ENCODE results near the gene GOLGA6L7. TPM values are rescaled to one million over a fixed set of nuclear protein-coding genes. Genes with fewer than 3 reads are reported as not detected.

GOLGA6L7 gene
- total and polyA plus RNA-seq, 2 of the 13 experiments (the other 11 are each of a cell fraction or from before 2014, with no cell fraction given): not detected

DNA sequence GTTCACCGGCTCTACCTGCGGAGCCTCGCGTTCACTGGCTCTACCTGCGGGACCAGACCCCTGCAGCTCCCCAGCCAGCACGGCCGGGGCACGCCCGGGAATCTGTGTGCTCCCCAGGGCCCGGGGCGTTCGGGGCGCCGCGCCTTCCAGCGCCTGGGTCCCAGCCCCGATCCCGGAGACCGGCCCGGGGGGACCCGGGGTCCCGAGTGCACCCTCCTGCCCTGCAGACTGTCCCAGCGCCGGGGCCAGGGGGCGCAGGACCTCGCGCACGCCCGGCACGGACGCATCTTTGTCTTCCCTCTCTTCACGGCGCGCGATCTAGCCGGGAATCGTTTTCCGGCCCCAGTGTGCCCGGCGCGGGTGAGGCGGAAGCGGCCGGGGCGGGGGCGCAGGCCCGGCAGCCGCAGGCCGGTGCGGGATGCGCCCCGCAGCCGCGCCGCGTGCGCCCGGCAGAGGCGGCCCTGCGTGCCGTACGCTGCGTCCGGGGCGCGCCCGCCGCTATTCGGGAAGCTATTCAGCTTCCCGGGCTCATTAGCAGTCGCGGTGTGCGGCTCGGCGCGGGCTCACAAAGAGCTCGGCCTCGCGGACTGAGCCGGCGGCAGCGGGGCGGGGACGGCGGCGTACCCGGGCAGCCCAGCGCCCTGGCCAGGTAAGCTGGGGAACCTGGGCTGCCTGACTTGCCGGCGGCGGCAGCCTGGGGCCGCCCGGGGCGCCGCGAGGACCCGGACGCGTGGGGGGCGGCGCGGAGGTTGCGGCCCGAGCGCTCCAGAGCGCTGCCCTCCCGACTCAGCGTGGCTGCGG is 37.4 kb upstream of the GOLGA6L7 start, which contains the start of gene APBA2:
Gene APBA2, plus strand, starts transcription at position 345 of the 801 bp plus-strand sequence. CDS start 167,911 bp downstream, outside the sequence.
- H4K20me1 ChIP-seq (ENCODE audit: insufficient read depth, low read length): no peaks in the 10 kb centered on the region
- CTCF ChIA-PET (ENCODE audit: low intra/inter-chr PET ratio, low total read pairs): no interaction called here
- 10% methylated on average over 2 of the region's 109 CpGs for WGBS (ENCODE audit: low lambda C conversion rate)
- FAIRE-seq: no peak
- peak within 1 kb of the TSS; percentile 58 for H3K4me2 ChIP-seq (ENCODE audit: low read depth, low read length)
- H3K27me3 ChIP-seq (ENCODE audit: control insufficient read depth in 1 of 2, insufficient read depth in 2 of 2, low read length in 2 of 2): peaks cover 3 to 25% of the 10 kb centered on the region in 2 experiments; a peak in 3 of 5 replicates
- BruUV-seq (replicated peaks): no TSS peak
- POLR2A ChIA-PET: no interaction called here
- no peaks in the 10 kb centered on the region for H3K9me3 ChIP-seq (ENCODE audit: low read length)
- no peak within 1 kb of the TSS for H3K27ac ChIP-seq (ENCODE audit: extremely low read length, insufficient read depth, low read length)
- peaks cover 21% of the 10 kb centered on the region for H3K4me1 ChIP-seq (ENCODE audit: insufficient read depth, low read length)
- H3K36me3 ChIP-seq (replicated peaks in 1 of 2; ENCODE audit: control insufficient read depth in 1 of 2, insufficient read depth in 2 of 2, low read length in 2 of 2): no peaks in the 10 kb centered on the region
- no peak for DNase-seq (ENCODE audit: low spot score)
- peak within 1 kb of the TSS; percentile 40 to 62 (median 44); a peak in 5 of 6 replicates for H3K4me3 ChIP-seq (replicated peaks in 1 of 3; ENCODE audit: insufficient read depth in 1 of 3, low read depth in 2 of 3, low read length in 3 of 3)
- no peak within 1 kb of the TSS for H3K9ac ChIP-seq (ENCODE audit: insufficient read depth, low read depth, low read length)
- no peak within 1 kb of the TSS for H2AFZ ChIP-seq (ENCODE audit: low read length)
- no peaks in the 10 kb centered on the region for H3K79me2 ChIP-seq (ENCODE audit: insufficient read depth, low read length)
- intact Hi-C loops (cut with micrococcal nuclease; ENCODE audit: unreplicated experiment): no loop called here
- peak; percentile 36 for ATAC-seq
- in situ Hi-C loops (cut with HindIII; ENCODE audit: extremely low pct_ligation_motif_present, low pct_unique_long_range_greater_than_20kb): no loop called here
- TF ChIP-seq MYC (CRISPR knock-in tag; IDR thresholded peaks at IDR 0.05; ENCODE audit: borderline replicate concordance): peak; percentile 22; the same call in 1 of the 2 replicates
- no peak for TF ChIP-seq ZNF451 (CRISPR knock-in tag; IDR thresholded peaks at IDR 0.05)
- TF ChIP-seq ZNF777 (CRISPR knock-in tag; IDR thresholded peaks at IDR 0.05): peak; percentile 24; the same call in 1 of the 2 replicates
- TF ChIP-seq KIAA2018 (CRISPR knock-in tag; IDR thresholded peaks at IDR 0.05; ENCODE audit: borderline replicate concordance): no peak
- TF ChIP-seq ZNF891 (CRISPR knock-in tag; IDR thresholded peaks at IDR 0.05): no peak
- TF ChIP-seq HNRNPLL (IDR thresholded peaks at IDR 0.05; ENCODE audit: low read depth, low read length, poor library complexity, severe bottlenecking): peak; percentile 57
- TF ChIP-seq, protein P1, sequence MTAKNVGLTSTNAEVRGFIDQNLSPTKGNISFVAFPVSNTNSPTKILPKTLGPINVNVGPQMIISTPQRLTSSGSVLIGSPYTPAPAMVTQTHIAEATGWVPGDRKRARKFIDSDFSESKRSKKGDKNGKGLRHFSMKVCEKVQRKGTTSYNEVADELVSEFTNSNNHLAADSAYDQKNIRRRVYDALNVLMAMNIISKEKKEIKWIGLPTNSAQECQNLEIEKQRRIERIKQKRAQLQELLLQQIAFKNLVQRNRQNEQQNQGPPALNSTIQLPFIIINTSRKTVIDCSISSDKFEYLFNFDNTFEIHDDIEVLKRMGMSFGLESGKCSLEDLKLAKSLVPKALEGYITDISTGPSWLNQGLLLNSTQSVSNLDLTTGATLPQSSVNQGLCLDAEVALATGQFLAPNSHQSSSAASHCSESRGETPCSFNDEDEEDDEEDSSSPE (CRISPR knock-in tag; IDR thresholded peaks at IDR 0.05): 0 out of 2 replicates have a peak, but pooled peaks have one; percentile 20
- TF ChIP-seq THAP8 (CRISPR knock-in tag; IDR thresholded peaks at IDR 0.05; ENCODE audit: borderline replicate concordance): no peak
- TF ChIP-seq EZH2 (conservative IDR thresholded peaks at IDR 0.05; ENCODE audit: low read depth, low read length): 0 out of 2 replicates have a peak, but pooled peaks have one; percentile 19
- TF ChIP-seq GABPB1 (CRISPR knock-in tag; IDR thresholded peaks at IDR 0.05): peak; percentile 28; the same call in 1 of the 2 replicates

Data from HepG2 (cell line).